ENCODE results near the gene THTPA. TPM values are rescaled to one million over a fixed set of nuclear protein-coding genes. Genes with fewer than 3 reads are reported as not detected.

The THTPA gene
- total and polyA plus RNA-seq, 9 of the 15 experiments (the other 6 are each of a cell fraction or from before 2014, with no cell fraction given) = 2.4 to 8.7 (median 5.2) TPM

GRCh38 chr14:23520899-23521533 lies 35.1 kb upstream of the THTPA start:
- no peaks in the 10 kb centered on the region for H3K36me3 ChIP-seq (ENCODE audit: control insufficient read depth, insufficient read depth, low read length)
- CTCF ChIA-PET (ENCODE audit: low intra/inter-chr PET ratio) = no interaction called here
- H3K9me3 ChIP-seq (replicated peaks; ENCODE audit: control insufficient read depth, insufficient read depth, low read depth, low read length) = no peaks in the 10 kb centered on the region
- peaks cover 0 to 6% of the 10 kb centered on the region in 2 experiments; a peak in 2 of 5 replicates for H3K4me1 ChIP-seq (replicated peaks in 1 of 2; ENCODE audit: control insufficient read depth in 2 of 2, insufficient read depth in 2 of 2, low read length in 2 of 2)
- no TSS peak for BruUV-seq (replicated peaks)
- no peaks in the 10 kb centered on the region for H3K79me2 ChIP-seq (ENCODE audit: control insufficient read depth, insufficient read depth, low read length)
- WGBS (ENCODE audit: insufficient coverage, low coverage, missing lambda C conversion rate) = 22% methylated on average over 12 of the region's 14 CpGs
- POLR2A ChIA-PET = interaction anchor here (0.9 kb wide), 1 partner anchor 9 kb away, joined by 4 read pairs; no protein-coding TSS in a partner anchor
- in situ Hi-C loops (cut with MboI) (no loop called here), intact Hi-C loops (cut with micrococcal nuclease) (no loop called here)
- no peak overlapping the region for H3K9ac ChIP-seq (ENCODE audit: insufficient read depth in 1 of 2, low read depth in 2 of 2, low read length in 2 of 2)
- ATAC-seq (no peak), DNase-seq (ENCODE audit: extremely low read depth in 1 of 4, low spot score in 3 of 4) (no peak), FAIRE-seq (no peak)
- no peak overlapping the region for H3K27ac ChIP-seq (ENCODE audit: extremely low read depth, low read depth, low read length)
- no peak overlapping the region for H2AFZ ChIP-seq (ENCODE audit: low read depth, low read length)
- no peak overlapping the region for H3K4me3 ChIP-seq
- H3K27me3 ChIP-seq (ENCODE audit: control insufficient read depth in 2 of 2, insufficient read depth in 2 of 2, low read length in 2 of 2) = peaks cover 2 to 49% of the 10 kb centered on the region in 2 experiments; a peak in 3 of 5 replicates
- H4K20me1 ChIP-seq (replicated peaks; ENCODE audit: control insufficient read depth, insufficient read depth, low read length) = no peaks in the 10 kb centered on the region
- TF ChIP-seq THAP12 (CRISPR knock-in tag; IDR thresholded peaks at IDR 0.05) = no peak
- no peaks in the 10 kb centered on the region for H3K9me1 ChIP-seq (ENCODE audit: control insufficient read depth, insufficient read depth, low read length)
- no peak overlapping the region for H3K4me2 ChIP-seq (ENCODE audit: insufficient read depth, low read length)
